ENCODE results near the gene OR4K17. TPM values are rescaled to one million over a fixed set of nuclear protein-coding genes. Genes with fewer than 3 reads are reported as not detected.
"Not testable (repeated sequence)": the region's sequence is repeated elsewhere in the genome, so short reads cannot be mapped to it uniquely, and the experiment has no call there.

The OR4K17 gene, protein sequence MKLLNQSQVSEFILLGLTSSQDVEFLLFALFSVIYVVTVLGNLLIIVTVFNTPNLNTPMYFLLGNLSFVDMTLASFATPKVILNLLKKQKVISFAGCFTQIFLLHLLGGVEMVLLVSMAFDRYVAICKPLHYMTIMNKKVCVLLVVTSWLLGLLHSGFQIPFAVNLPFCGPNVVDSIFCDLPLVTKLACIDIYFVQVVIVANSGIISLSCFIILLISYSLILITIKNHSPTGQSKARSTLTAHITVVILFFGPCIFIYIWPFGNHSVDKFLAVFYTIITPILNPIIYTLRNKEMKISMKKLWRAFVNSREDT
- total RNA-seq (2014; rRNA removed; shearing (Covaris generic)) = not detected in 2 replicates

DNA sequence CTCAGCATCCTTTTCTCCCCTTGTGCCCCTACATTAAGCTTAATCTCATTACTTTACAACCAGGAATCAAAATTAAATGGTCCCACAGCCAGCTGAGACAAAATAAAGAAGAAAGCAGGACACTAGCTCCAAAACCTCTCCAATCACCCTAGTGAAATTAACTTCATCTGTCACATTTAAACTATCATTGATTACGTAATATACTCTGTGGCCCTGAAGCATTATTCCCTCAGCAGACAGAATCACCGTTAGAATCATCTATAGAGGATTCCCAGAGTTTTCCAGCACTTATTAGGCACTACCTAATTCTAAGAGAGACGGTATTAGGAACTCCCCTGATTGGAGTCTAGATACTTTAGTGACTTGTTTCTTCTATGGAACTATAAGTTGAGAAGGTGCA lies at the start of gene OR4K17:
OR4K17 (plus strand) TSS at position 302 of the 400 bp plus-strand sequence. CDS start 6,761 bp downstream, outside the sequence.
- DNase-seq (ENCODE audit: low read depth) = no peak

DNA sequence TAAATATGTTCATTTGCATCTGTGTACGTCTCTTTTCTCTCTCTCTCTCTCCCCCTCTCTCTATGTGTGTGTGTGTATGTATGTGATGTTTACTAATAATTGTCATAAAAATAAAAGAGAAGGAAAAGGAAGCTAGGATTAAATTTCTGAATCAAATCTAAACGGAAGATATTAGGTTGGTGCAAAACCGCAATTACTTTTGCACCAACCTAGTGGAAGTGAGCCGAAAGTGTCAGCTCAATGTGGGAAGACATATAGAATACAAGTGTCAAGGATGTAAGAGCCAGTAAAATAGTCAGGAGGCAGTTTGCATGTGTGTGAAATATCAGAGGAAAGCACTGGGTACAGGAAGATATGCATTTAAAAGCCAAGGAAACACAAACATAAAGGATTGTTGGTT lies 18.5 kb upstream of the OR4K17 start:
- DNase-seq (ENCODE audit: low read depth) = no peak

DNA sequence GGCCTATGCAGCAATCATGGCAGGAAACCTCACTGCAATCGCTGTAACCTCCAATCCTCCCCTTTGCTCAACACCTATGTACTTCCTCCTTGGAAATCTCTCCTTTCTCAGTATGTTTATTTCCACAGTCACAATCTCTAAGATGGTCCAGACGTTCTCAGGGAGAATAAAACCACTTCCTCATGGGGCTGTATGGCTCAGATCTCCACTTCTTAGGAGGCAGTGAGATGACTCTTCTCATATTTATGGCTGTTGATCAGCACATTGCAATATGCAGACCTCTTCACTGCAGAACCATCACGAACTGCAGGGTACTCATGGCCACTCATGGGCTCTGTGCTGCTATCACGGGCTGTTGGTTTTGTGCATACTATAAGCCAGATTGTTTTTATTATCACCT lies 17.1 kb upstream of the OR4K17 start:
- no peak for DNase-seq (ENCODE audit: low read depth)

GRCh38 chr14:20098926-20099770 lies 11.4 kb upstream of the OR4K17 start:
- DNase-seq (ENCODE audit: low read depth) = not testable (repeated sequence)

- no peak for DNase-seq (ENCODE audit: low read depth)
Observed at GRCh38 chr14:20112321-20112720, 1.8 kb downstream of the OR4K17 start.

- DNase-seq (ENCODE audit: low read depth) = no peak
Observed at GRCh38 chr14:20116748-20117147, 6.2 kb downstream of the OR4K17 start.

GRCh38 chr14:20118795-20119194 lies 8.3 kb downstream of the OR4K17 start:
- no peak for DNase-seq (ENCODE audit: low read depth)

DNA sequence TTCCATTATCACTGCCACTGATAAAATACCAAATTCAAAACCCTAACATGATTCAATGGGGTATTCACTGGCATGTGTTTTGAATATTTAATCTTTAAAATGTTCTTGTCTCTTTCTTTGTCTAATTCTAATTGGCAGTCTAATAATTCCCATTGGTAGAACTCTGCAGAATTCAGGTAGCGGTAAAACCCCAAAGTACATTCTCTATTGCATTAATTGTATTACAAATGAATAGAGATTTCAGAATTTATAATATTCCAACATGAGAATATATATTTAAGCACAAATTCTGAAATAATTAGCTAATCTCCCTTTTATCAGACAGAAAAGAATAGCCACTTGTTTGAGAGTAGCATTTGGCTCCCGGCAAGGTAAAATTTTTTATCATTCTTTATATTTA lies 28.0 kb downstream of the OR4K17 start, which contains the start of gene OR4N5:
OR4N5 (plus strand) TSS at position 301 of the 400 bp plus-strand sequence. CDS start 4,916 bp downstream, outside the sequence.
- DNase-seq (ENCODE audit: low read depth) = no peak

DNA sequence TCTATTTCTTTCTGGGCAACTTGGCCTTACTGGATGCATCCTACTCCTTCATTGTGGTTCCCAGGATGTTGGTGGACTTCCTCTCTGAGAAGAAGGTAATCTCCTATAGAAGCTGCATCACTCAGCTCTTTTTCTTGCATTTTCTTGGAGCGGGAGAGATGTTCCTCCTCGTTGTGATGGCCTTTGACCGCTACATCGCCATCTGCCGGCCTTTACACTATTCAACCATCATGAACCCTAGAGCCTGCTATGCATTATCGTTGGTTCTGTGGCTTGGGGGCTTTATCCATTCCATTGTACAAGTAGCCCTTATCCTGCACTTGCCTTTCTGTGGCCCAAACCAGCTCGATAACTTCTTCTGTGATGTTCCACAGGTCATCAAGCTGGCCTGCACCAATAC lies 33.4 kb downstream of the OR4K17 start:
- DNase-seq (ENCODE audit: low read depth) = no peak

DNA sequence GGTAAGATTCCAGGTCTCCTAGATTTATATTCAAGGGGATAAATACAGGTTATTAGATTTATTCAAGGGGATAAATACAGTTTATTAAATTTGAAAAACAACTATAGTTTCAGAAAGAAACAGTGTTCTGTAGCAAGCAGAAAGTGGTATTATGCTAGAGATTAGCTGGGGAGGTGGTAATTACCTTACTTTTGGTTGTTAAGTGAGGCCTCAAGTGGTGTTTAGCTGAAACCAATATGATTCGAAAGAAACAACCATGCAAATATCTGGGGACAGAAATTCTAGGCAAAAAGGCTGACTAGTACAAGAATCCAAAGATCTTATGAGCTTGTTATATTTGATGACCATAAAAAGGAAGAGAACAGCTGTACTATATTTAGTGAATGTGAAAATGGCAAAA lies 34.3 kb downstream of the OR4K17 start:
- no peak for DNase-seq (ENCODE audit: low read depth)

GRCh38 chr14:20164462-20164861 lies 53.9 kb downstream of the OR4K17 start:
- no peak for DNase-seq (ENCODE audit: low read depth)

- DNase-seq (ENCODE audit: low read depth) = no peak
Observed at GRCh38 chr14:20167091-20167490, 56.6 kb downstream of the OR4K17 start.

DNA sequence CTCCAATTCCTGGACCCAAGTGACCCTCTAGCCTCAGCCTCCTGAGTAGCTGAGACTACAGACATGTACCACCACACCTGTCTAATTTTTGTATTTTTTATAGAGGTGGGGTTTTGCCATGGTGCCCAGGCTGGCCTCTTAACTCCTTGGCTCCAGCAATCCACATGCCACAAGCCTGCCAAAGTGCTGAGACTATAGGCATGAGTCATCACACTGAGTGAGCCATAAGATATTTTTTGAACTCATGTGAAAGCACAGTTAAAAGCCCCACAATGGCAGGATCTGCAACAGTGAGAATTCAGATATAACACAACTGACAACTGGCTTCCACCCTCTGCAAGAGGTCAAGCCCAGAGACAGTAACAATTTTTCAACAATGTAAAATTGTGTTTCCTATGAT lies 59.3 kb downstream of the OR4K17 start:
- peak; percentile 42 for DNase-seq (ENCODE audit: low read depth)

Other genes starting within 250 kb of the OR4K17 start
- not detected in 2 replicates for gene OR4K2, start 235.6 kb upstream of the OR4K17 start, total RNA-seq (2014; rRNA removed; shearing (Covaris generic))
- gene OR4K5, start 190.1 kb upstream of the OR4K17 start, total RNA-seq (2014; rRNA removed; shearing (Covaris generic)) = not detected in 2 replicates
- not detected in 2 replicates for gene OR4K1, start 179.8 kb upstream of the OR4K17 start, total RNA-seq (2014; rRNA removed; shearing (Covaris generic))
- gene OR4K15, start 135.1 kb upstream of the OR4K17 start, total RNA-seq (2014; rRNA removed; shearing (Covaris generic)) = not detected in 2 replicates
- gene OR4Q2, start 108.6 kb upstream of the OR4K17 start, total RNA-seq (2014; rRNA removed; shearing (Covaris generic)) = not detected in 2 replicates
- not detected in 2 replicates for gene OR4K14, start 91.4 kb upstream of the OR4K17 start, total RNA-seq (2014; rRNA removed; shearing (Covaris generic))
- not detected in 2 replicates for gene OR4K13, start 74.7 kb upstream of the OR4K17 start, total RNA-seq (2014; rRNA removed; shearing (Covaris generic))
- not detected in 2 replicates for gene OR4L1, start 50.7 kb upstream of the OR4K17 start, total RNA-seq (2014; rRNA removed; shearing (Covaris generic))
- not detected in 2 replicates for gene OR4N5, start 28.1 kb downstream of the OR4K17 start, total RNA-seq (2014; rRNA removed; shearing (Covaris generic))
- gene OR11G2, start 80.2 kb downstream of the OR4K17 start, total RNA-seq (2014; rRNA removed; shearing (Covaris generic)) = not detected in 2 replicates
- gene OR11H6, start 113.0 kb downstream of the OR4K17 start, total RNA-seq (2014; rRNA removed; shearing (Covaris generic)) = not detected in 2 replicates
- not detected in 2 replicates for gene OR11H7, start 118.2 kb downstream of the OR4K17 start, total RNA-seq (2014; rRNA removed; shearing (Covaris generic))
- not detected in 2 replicates for gene OR11H4, start 128.5 kb downstream of the OR4K17 start, total RNA-seq (2014; rRNA removed; shearing (Covaris generic))
- 4.0 and 9.5 TPM in 2 replicates for gene TTC5, start 195.2 kb downstream of the OR4K17 start, total RNA-seq (2014; rRNA removed; shearing (Covaris generic))
- 54.8 and 57.0 TPM in 2 replicates for gene CCNB1IP1, start 222.5 kb downstream of the OR4K17 start, total RNA-seq (2014; rRNA removed; shearing (Covaris generic))
- gene PARP2, start 232.9 kb downstream of the OR4K17 start, total RNA-seq (2014; rRNA removed; shearing (Covaris generic)) = 25.4 and 27.8 TPM in 2 replicates

All from M059J (cell line).